Sciatic nerve (tissue), 2 donors: ENCODE measurements around the gene TMEM266. TPM values are rescaled to one million over a fixed set of nuclear protein-coding genes. Genes with fewer than 3 reads are reported as not detected.

Experiments
- ATAC-seq: fragments of 200-7000 bp; cut with Tn5 transposase; one replicate; pipeline ENCODE4 v1.9.1; 2020; ENCODE audit warnings: mild to moderate bottlenecking, moderate library complexity
- DNase-seq: peaks from one replicate; pipeline ENCODE4 v3.0.0-alpha.2; 2020; ENCODE audit warnings: low spot score
- intact Hi-C: fragments of 100-400 bp; cut with DNase I; formaldehyde crosslinking; loops from one replicate; pipeline ENCODE4 v1.14.2; 2022
- total RNA-seq: library from RNA; stranded (reverse); fragmentation: NEBNext Ultra II Directional; extraction: Animal tissue kit (Norgen Biotek cat#: 25700); gene quantifications from one replicate; pipeline ENCODE4 v1.2.1, GENCODE V29; 2021
- donor health status: DM: no; HTN: no; CAD: no.
- donor health status: DM: no; HTN: no; CAD: no.

Gene TMEM266
- total RNA-seq, 1 donor from 2014 or later = 0.22 TPM

GRCh38 chr15:76064375-76064774 lies 4.6 kb downstream of the TMEM266 start:
- no peak for DNase-seq
- intact Hi-C loops = no loop called here
- no peak for ATAC-seq

GRCh38 chr15:76065245-76065644 lies 5.5 kb downstream of the TMEM266 start:
- intact Hi-C loops = no loop called here
- no peak for ATAC-seq
- DNase-seq = no peak

GRCh38 chr15:76065793-76066192 lies 6.0 kb downstream of the TMEM266 start:
- ATAC-seq (no peak), DNase-seq (no peak)
- intact Hi-C loops = no loop called here

DNA sequence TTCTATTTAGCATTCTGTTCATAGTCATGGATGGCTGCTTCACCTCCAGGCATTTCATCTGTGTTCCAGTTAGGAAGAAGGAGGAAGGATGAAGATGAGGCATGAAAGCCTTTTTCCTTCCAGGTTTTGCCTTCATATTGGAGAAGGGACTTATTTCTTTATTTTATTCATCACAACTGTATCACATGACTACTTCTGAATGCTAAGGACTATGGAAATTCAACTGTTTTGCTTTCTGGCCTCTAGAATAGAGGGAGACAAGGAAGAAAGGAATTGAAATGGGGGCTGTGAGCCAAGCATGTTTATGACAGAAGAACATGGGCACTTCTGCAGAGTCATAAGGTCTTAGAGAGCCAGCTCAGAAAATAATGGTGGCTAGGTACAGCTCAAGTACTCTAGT lies 10.4 kb downstream of the TMEM266 start:
- DNase-seq = no peak

GRCh38 chr15:76070921-76071635 lies 11.3 kb downstream of the TMEM266 start:
- intact Hi-C loops = no loop called here
- DNase-seq (no peak), ATAC-seq (no peak)

More for the DNA sequence above, 10.4 kb downstream of the TMEM266 start:
- ATAC-seq = no peak
- intact Hi-C loops = no loop called here

- ATAC-seq (no peak), DNase-seq (no peak)
- intact Hi-C loops = no loop called here
These were observed 12.0 kb downstream of the TMEM266 start for GRCh38 chr15:76071806-76072205.

DNA sequence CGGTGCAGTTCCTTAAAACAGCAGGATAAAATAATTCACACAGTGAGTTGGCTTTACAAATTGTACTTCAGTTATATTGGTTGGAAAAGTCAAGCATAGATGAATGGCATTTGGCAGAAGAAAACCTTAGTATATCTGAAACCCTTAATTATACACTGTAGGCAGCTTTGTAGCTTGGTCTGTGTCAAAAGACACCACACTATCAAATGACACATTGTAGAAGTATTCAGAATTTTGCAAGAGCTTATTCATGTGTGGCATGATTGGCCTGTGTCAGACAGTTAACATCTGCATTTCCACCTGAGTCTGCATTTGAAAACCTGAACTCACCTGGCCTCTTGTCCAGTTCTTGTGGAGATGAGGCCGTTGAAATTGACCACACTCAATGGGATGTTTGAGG lies 13.8 kb downstream of the TMEM266 start:
- DNase-seq = no peak
- ATAC-seq = no peak
- intact Hi-C loops = no loop called here

DNA sequence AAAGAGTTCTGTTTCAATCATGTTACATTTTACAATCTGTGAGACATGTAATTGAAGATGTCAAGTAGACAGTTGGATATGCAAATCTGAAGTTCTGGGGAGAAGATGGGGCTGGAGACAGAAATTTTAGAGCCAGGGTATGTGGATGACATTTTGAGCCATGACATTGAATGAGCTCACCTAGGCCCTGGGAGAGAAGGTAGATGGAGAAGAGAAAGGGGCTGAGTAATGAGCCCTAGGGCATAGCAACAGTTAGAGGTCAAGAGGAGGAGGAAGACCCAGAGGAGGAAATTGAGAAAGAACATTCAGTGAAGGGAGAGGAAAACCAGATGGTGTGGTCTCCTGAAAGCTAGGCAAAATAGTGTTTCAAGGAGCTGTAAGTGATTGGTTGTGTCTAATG lies 15.3 kb downstream of the TMEM266 start:
- intact Hi-C loops = no loop called here
- no peak for ATAC-seq
- DNase-seq = no peak

DNA sequence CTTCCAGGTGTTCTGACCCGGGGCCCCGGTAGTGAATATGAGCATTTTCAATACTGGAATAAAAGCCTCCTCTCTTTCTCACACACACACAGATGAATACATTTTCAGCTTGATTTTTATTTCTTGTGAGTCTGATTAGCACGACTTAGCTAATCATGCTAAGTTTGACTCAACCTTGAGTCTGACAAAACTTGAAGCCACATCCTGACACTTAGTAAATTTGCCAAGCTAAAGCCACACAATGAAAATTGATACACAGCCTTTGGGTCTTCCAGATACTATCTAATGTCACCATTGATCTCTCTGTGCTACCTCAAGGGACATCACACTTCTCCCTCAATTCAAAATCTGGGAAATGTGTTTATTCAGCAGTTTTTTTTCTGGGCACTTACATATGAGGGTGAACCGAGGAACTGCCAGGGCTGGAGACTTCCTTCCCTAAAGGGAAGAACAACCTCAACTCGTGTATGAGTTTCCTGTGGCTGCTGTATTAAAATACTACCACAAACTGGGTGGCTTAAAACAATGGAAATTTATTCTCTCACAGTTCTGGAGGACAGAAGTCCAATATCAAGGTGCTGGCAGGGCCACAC lies 18.6 kb downstream of the TMEM266 start:
- no peak for ATAC-seq
- DNase-seq = no peak
- intact Hi-C loops = no loop called here

DNA sequence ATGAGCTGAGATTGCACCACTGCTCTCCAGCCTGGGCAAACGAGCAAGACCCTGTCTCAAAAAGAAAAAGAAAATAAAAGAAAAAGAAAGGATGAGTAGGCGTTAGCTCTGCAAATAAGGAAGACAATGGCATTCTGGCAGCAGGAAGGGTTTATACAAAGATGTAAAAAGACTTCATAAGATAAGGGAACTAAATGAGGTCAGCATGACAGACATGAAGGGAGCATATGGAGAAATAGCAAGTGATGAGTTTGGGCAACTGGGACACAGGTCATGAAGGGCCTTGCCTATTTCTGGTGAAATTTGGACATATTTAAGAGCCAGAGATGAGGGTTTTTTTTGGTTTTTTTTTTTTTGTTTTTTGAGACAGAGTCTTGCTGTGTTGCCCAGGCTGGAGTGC lies 24.5 kb downstream of the TMEM266 start:
- DNase-seq = no peak
- intact Hi-C loops = no loop called here
- no peak for ATAC-seq

- intact Hi-C loops = no loop called here
- no peak for DNase-seq
- ATAC-seq = no peak
These were observed 38.9 kb downstream of the TMEM266 start for GRCh38 chr15:76098685-76099084.

- ATAC-seq = no peak
- intact Hi-C loops = no loop called here
- DNase-seq = no peak
These were observed 39.6 kb downstream of the TMEM266 start for GRCh38 chr15:76099388-76099787.

GRCh38 chr15:76100361-76100760 lies 40.6 kb downstream of the TMEM266 start:
- intact Hi-C loops = no loop called here
- ATAC-seq (no peak), DNase-seq (no peak)

DNA sequence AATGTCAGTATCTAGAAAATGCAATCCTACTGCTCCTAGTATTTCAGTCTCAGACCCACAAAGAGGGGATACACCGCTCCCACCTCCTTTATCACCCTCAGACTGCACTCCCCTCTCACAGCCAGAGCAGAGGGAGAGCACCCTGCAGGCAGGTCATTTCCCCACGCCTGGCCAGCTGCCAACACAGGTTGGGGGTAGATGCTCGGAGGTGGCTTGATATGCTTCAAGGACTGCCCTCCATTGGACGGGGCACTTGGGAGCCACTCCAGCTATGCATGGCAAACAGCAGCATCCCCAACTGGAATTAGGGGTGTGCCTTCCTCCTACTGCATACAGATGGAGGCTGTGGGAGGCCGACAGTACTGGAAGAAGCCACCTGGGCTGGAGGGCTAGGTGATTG lies 41.9 kb downstream of the TMEM266 start:
- ATAC-seq (no peak), DNase-seq (no peak)
- intact Hi-C loops = no loop called here

DNA sequence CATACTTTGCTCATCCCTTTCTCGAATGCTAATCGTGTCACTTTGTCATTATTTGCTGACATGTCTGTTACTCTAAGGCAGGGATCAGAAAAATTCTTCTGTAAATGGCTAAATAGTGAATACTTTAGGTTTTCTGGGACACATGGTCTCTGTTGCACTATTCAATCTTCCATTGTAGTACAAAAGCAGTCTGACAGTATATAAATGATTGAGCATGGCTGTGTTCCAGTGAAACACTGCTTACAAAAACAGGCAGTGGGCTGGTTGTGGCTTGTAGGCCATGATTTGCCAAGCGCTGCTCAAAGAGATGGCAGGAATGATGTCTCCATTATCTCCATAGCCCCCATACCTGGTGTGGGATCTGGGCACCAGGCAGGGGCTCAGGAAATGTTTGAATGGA lies 45.6 kb downstream of the TMEM266 start:
- intact Hi-C loops = no loop called here
- no peak for DNase-seq
- ATAC-seq = no peak

- no peak for DNase-seq
- ATAC-seq = no peak
- intact Hi-C loops = no loop called here
These were observed 46.1 kb downstream of the TMEM266 start for GRCh38 chr15:76105911-76106310.

- DNase-seq (no peak), ATAC-seq (no peak)
- intact Hi-C loops = no loop called here
These were observed 47.4 kb downstream of the TMEM266 start for GRCh38 chr15:76107169-76107568.

GRCh38 chr15:76108021-76108723 lies 48.4 kb downstream of the TMEM266 start:
- no peak for DNase-seq
- intact Hi-C loops = no loop called here
- no peak for ATAC-seq

DNA sequence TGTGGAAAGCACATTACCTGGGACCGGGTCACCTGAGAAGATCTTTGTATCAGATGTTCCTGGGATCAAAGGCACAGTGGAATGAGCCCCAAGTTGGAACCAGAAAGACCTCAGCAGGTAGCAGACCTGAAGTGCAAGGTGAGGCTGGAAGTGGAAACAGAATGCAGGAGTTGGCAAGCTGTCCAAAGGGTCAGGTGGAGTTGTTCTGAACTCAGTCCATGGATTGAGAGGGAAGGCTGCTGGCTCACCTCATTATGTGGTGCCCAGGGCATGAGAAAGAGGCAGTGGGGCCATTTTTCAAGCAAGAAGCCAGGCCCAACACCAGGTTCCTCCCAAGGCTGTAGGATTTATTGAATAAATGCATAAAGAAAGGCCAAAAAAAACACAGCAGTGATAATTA lies 49.3 kb downstream of the TMEM266 start:
- no peak for ATAC-seq
- no peak for DNase-seq
- intact Hi-C loops = no loop called here

GRCh38 chr15:76114561-76114960 lies 54.8 kb downstream of the TMEM266 start:
- intact Hi-C loops = no loop called here
- ATAC-seq (no peak), DNase-seq (no peak)
